HAP-1 (cell line): Measurements from ENCODE around the gene CHMP2A.
A peak's percentile ranks its signal among the peaks of the same experiment; 100 is the strongest.

Experiments
- DNase-seq, 2 experiments: peaks; one replicate each; pipeline ENCODE4 v3.0.0-alpha.2; 2016 to 2020; ENCODE audit warnings: low spot score in 2 of 2
- H3K27me3 ChIP-seq: fragments of 250-450 bp; sonication (Bioruptor Pico); 2 replicates; pipeline ENCODE4 v1.5.1; 2020; ENCODE audit warnings: low read depth, mild to moderate bottlenecking, moderate library complexity
- H3K36me3 ChIP-seq: fragments of 250-450 bp; sonication (Bioruptor Pico); replicated peaks from 2 replicates; pipeline ENCODE4 v1.5.1; 2020; ENCODE audit warnings: mild to moderate bottlenecking
- H3K4me1 ChIP-seq: fragments of 250-450 bp; sonication (Bioruptor Pico); 2 replicates; pipeline ENCODE4 v1.5.1; 2020; ENCODE audit warnings: mild to moderate bottlenecking
- H3K4me3 ChIP-seq: fragments of 250-450 bp; sonication (Bioruptor Pico); 2 replicates; pipeline ENCODE4 v1.5.1; 2020; ENCODE audit warnings: mild to moderate bottlenecking, moderate library complexity
- H3K9me3 ChIP-seq: fragments of 250-450 bp; sonication (Bioruptor Pico); 2 replicates; pipeline ENCODE4 v1.5.1; 2020; ENCODE audit warnings: mild to moderate bottlenecking, moderate library complexity
- in situ Hi-C: fragments of 300-500 bp; cut with MboI; formaldehyde crosslinking; loops from 3 replicates; pipeline ENCODE4 v1.14.3; 2020; ENCODE audit warnings: low sequenced_read_pairs, inconsistent platforms, mixed read lengths

Gene CHMP2A

GRCh38 chr19:58519355-58520256 is 35.3 kb downstream of the CHMP2A start, which contains the start of gene ZBTB45:
Gene ZBTB45, minus strand, starts transcription at chr19:58519810. Its CDS starts 2,137 bp downstream, at chr19:58517673.
- Histone ChIP-seq H3K4me1 (peaks cover 15% of the 10 kb centered on the region), H3K36me3 (peaks cover 17% of the 10 kb centered on the region), H3K27me3 (no peaks in the 10 kb centered on the region), H3K4me3 (peak within 1 kb of the TSS; percentile 69), H3K9me3 (no peaks in the 10 kb centered on the region)
- in situ Hi-C loops: no loop called here
- DNase-seq: peak; percentile 94 to 95

- Histone ChIP-seq H3K4me3 (peak overlapping the region; percentile 69), H3K4me1 (peaks cover 16% of the 10 kb centered on the region), H3K9me3 (no peaks in the 10 kb centered on the region), H3K36me3 (peaks cover 17% of the 10 kb centered on the region), H3K27me3 (no peaks in the 10 kb centered on the region)
- DNase-seq: peak; percentile 63 to 85
- in situ Hi-C loops: no loop called here
Measured at GRCh38 chr19:58519087-58519354, 35.9 kb downstream of the CHMP2A start.

- in situ Hi-C loops: no loop called here
- no peaks in the 10 kb centered on the region for H3K27me3 ChIP-seq
- peak overlapping the region; percentile 69 for H3K4me3 ChIP-seq
- H3K4me1 ChIP-seq: peaks cover 19% of the 10 kb centered on the region
- peaks cover 17% of the 10 kb centered on the region for H3K36me3 ChIP-seq
- no peaks in the 10 kb centered on the region for H3K9me3 ChIP-seq
- no peak for DNase-seq
Measured at GRCh38 chr19:58518256-58519086, 36.4 kb downstream of the CHMP2A start.

- peaks cover 20% of the 10 kb centered on the region for H3K4me1 ChIP-seq
- no peaks in the 10 kb centered on the region for H3K9me3 ChIP-seq
- no peak for DNase-seq
- H3K36me3 ChIP-seq: peaks cover 20% of the 10 kb centered on the region
- no peak overlapping the region for H3K4me3 ChIP-seq
- in situ Hi-C loops: no loop called here
- no peaks in the 10 kb centered on the region for H3K27me3 ChIP-seq
Measured at GRCh38 chr19:58516964-58517833, 37.7 kb downstream of the CHMP2A start.

GRCh38 chr19:58516246-58516836 is 38.6 kb downstream of the CHMP2A start:
- H3K36me3 ChIP-seq: peaks cover 20% of the 10 kb centered on the region
- H3K4me1 ChIP-seq: peaks cover 20% of the 10 kb centered on the region
- no peak for DNase-seq
- no peaks in the 10 kb centered on the region for H3K27me3 ChIP-seq
- in situ Hi-C loops: no loop called here
- no peak overlapping the region for H3K4me3 ChIP-seq
- no peaks in the 10 kb centered on the region for H3K9me3 ChIP-seq

- Histone ChIP-seq H3K4me3 (no peak overlapping the region; the same call in 1 of the 2 replicates), H3K27me3 (no peaks in the 10 kb centered on the region), H3K9me3 (no peaks in the 10 kb centered on the region), H3K36me3 (peaks cover 20% of the 10 kb centered on the region), H3K4me1 (peaks cover 16% of the 10 kb centered on the region)
- no peak for DNase-seq
- in situ Hi-C loops: no loop called here
Measured at GRCh38 chr19:58515259-58515658, 39.6 kb downstream of the CHMP2A start.

GRCh38 chr19:58514564-58515022 is 40.3 kb downstream of the CHMP2A start:
- H3K9me3 ChIP-seq: no peaks in the 10 kb centered on the region
- no peak for DNase-seq
- peaks cover 20% of the 10 kb centered on the region for H3K36me3 ChIP-seq
- H3K4me1 ChIP-seq: peaks cover 16% of the 10 kb centered on the region
- in situ Hi-C loops: no loop called here
- H3K27me3 ChIP-seq: no peaks in the 10 kb centered on the region
- peak overlapping the region; percentile 44 for H3K4me3 ChIP-seq

- no peaks in the 10 kb centered on the region for H3K9me3 ChIP-seq
- in situ Hi-C loops: no loop called here
- peaks cover 16% of the 10 kb centered on the region for H3K4me1 ChIP-seq
- H3K27me3 ChIP-seq: no peaks in the 10 kb centered on the region
- peak; percentile 80 to 95 for DNase-seq
- H3K4me3 ChIP-seq: peak overlapping the region; percentile 44
- H3K36me3 ChIP-seq: peaks cover 20% of the 10 kb centered on the region
Measured at GRCh38 chr19:58513694-58514563, 41.0 kb downstream of the CHMP2A start.

GRCh38 chr19:58513213-58513693 is 41.7 kb downstream of the CHMP2A start:
- DNase-seq: no peak
- H3K27me3 ChIP-seq: no peaks in the 10 kb centered on the region
- no peaks in the 10 kb centered on the region for H3K9me3 ChIP-seq
- peaks cover 12% of the 10 kb centered on the region for H3K4me1 ChIP-seq
- H3K36me3 ChIP-seq: peaks cover 20% of the 10 kb centered on the region
- in situ Hi-C loops: no loop called here
- no peak overlapping the region for H3K4me3 ChIP-seq

GRCh38 chr19:58511353-58512208 is 43.3 kb downstream of the CHMP2A start, which contains the start of gene SLC27A5:
Gene SLC27A5, minus strand, starts transcription at chr19:58511992. Its CDS starts 37 bp downstream, at chr19:58511955.
- in situ Hi-C loops: no loop called here
- DNase-seq: no peak

GRCh38 chr19:58510084-58510862 is 44.6 kb downstream of the CHMP2A start:
- Histone ChIP-seq H3K4me1 (peaks cover 9% of the 10 kb centered on the region), H3K4me3 (no peak overlapping the region), H3K9me3 (no peaks in the 10 kb centered on the region; the same call in 1 of the 2 replicates), H3K36me3 (peaks cover 7% of the 10 kb centered on the region), H3K27me3 (no peaks in the 10 kb centered on the region)
- in situ Hi-C loops: no loop called here
- DNase-seq: no peak

More at GRCh38 chr19:58511353-58512208, 43.3 kb downstream of the CHMP2A start, which contains the start of gene SLC27A5:
- peaks cover 9% of the 10 kb centered on the region for H3K4me1 ChIP-seq
- no peaks in the 10 kb centered on the region for H3K27me3 ChIP-seq
- H3K4me3 ChIP-seq: no peak within 1 kb of the TSS
- H3K9me3 ChIP-seq: no peaks in the 10 kb centered on the region; the same call in 1 of the 2 replicates
- peaks cover 16% of the 10 kb centered on the region for H3K36me3 ChIP-seq
